GM12878 (cell line): Measurements from ENCODE around the gene SCP2D1. TPM values are rescaled to one million over a fixed set of nuclear protein-coding genes. Genes with fewer than 3 reads are reported as not detected.

Experiments
- ATAC-seq: fragments of 200-7000 bp; cut with Tn5 transposase; 3 replicates; pipeline ENCODE4 v1.9.1; 2020; ENCODE audit warnings: mild to moderate bottlenecking, moderate library complexity
- BruUV-seq: library from RNA; stranded (reverse); fragments of 400-500 nt; replicated peaks from 2 replicates; lab custom pipeline; 2021; lab: Mats Ljungman, UMichigan
- CTCF ChIA-PET: fragments of 300-600 bp; sonication (Branson Sonifier 250); formaldehyde crosslinking; extraction: SDS; loops from one replicate; lab custom pipeline; 2021; ENCODE audit warnings: inconsistent platforms; lab: Yijun Ruan, JAX
- POLR2A ChIA-PET: fragments of 350-600 bp; formaldehyde crosslinking; extraction: SDS; loops from one replicate; lab custom pipeline; 2021; ENCODE audit warnings: inconsistent platforms; lab: Charles Lee
- RAD21 ChIA-PET: fragments of 300-600 bp; sonication (Branson Sonifier 250); formaldehyde crosslinking; loops from one replicate; lab custom pipeline; 2023; ENCODE audit warnings: antibody characterized with exemption; ENCODE audit not compliant: unreplicated experiment; lab: Charles Lee
- SMC1A ChIA-PET: fragments of 300-600 bp; sonication (Branson Sonifier 250); formaldehyde crosslinking; loops from one replicate; lab custom pipeline; 2023; ENCODE audit not compliant: unreplicated experiment, uncharacterized antibody; lab: Charles Lee
- DNase-seq: peaks from one replicate; pipeline ENCODE4 v3.0.0-alpha.2; 2011; ENCODE audit warnings: low read depth, low spot score
- FAIRE-seq: peaks from 3 replicates; lab custom pipeline; 2011; peaks lifted over from hg19 to GRCh38; lab: Jason Lieb, UNC
- H2AFZ ChIP-seq: 2 replicates; pipeline ENCODE4 v1.6.0; 2011; ENCODE audit warnings: low read depth, low read length, control low read depth; ENCODE audit not compliant: control insufficient read depth
- H3K27ac ChIP-seq: 2 replicates; pipeline ENCODE4 v1.5.1; 2011; ENCODE audit warnings: control low read depth; ENCODE audit not compliant: control insufficient read depth, insufficient read depth
- H3K27me3 ChIP-seq, 2 experiments: replicated peaks in 1 of 2; 2 replicates each; pipeline versions ENCODE4 v1.6.0 to v1.6.1; 2011; ENCODE audit warnings: low read length in 1 of 2; ENCODE audit not compliant: control insufficient read depth in 2 of 2, insufficient read depth in 2 of 2
- H3K36me3 ChIP-seq, 2 experiments: 2 replicates each; pipeline ENCODE4 v1.5.1; 2011; ENCODE audit warnings: low read length in 1 of 2; ENCODE audit not compliant: control insufficient read depth in 2 of 2, insufficient read depth in 2 of 2
- H3K4me1 ChIP-seq: 2 replicates; pipeline ENCODE4 v1.6.1; 2011; ENCODE audit warnings: mild to moderate bottlenecking, low read length, moderate library complexity, mixed read lengths; ENCODE audit not compliant: control insufficient read depth, insufficient read depth
- H3K4me2 ChIP-seq: 2 replicates; pipeline ENCODE4 v1.6.0; 2011; ENCODE audit warnings: control low read depth; ENCODE audit not compliant: control insufficient read depth, insufficient read depth
- H3K4me3 ChIP-seq: fragments of 200-600 bp; sonication (generic); 2 replicates; pipeline ENCODE4 v1.5.1; 2016
- H3K79me2 ChIP-seq: 2 replicates; pipeline ENCODE4 v1.6.0; 2011; ENCODE audit warnings: low read length; ENCODE audit not compliant: control insufficient read depth, insufficient read depth
- H3K9ac ChIP-seq: 2 replicates; pipeline ENCODE4 v1.8.0; 2011; ENCODE audit warnings: low read length, control low read depth, mixed read lengths; ENCODE audit not compliant: control insufficient read depth, insufficient read depth
- H3K9me3 ChIP-seq: replicated peaks from 3 replicates; pipeline ENCODE4 v1.5.1; 2011; ENCODE audit warnings: mild to moderate bottlenecking, low read length; ENCODE audit not compliant: control insufficient read depth, insufficient read depth
- H4K20me1 ChIP-seq: 2 replicates; pipeline ENCODE4 v1.6.0; 2011; ENCODE audit not compliant: control insufficient read depth, insufficient read depth
- EED ChIP-seq: sonication (generic); IDR thresholded peaks from 2 replicates; pipeline ENCODE4 v1.6.1; 2016; ENCODE audit warnings: antibody characterized with exemption, low read depth
- FOS ChIP-seq: IDR thresholded peaks from 3 replicates; pipeline ENCODE4 v1.6.1; 2011; ENCODE audit warnings: borderline replicate concordance; ENCODE audit not compliant: insufficient read length; ENCODE audit errors: extremely low read depth
- GABPA ChIP-seq: IDR thresholded peaks from 2 replicates; pipeline ENCODE4 v1.6.1; 2014; ENCODE audit warnings: antibody characterized with exemption, low read depth, mild to moderate bottlenecking, inconsistent platforms
- JUND ChIP-seq: IDR thresholded peaks from 2 replicates; pipeline ENCODE4 v1.6.1; 2012; ENCODE audit warnings: low read depth, mild to moderate bottlenecking, low read length, improper control_type of control experiment, moderate library complexity
- LARP7 ChIP-seq: fragments of 450-650 bp; IDR thresholded peaks from 2 replicates; pipeline ENCODE4 v1.6.1; 2017; ENCODE audit warnings: mild to moderate bottlenecking
- NR2F1 ChIP-seq: fragments of 450-650 bp; conservative IDR thresholded peaks from 2 replicates; pipeline ENCODE4 v1.6.1; 2017; ENCODE audit warnings: mild to moderate bottlenecking
- NRF1 ChIP-seq: conservative IDR thresholded peaks from 2 replicates; pipeline ENCODE4 v1.6.1; 2011; ENCODE audit warnings: mild to moderate bottlenecking, low read depth, low read length, improper control_type of control experiment
- RAD21 ChIP-seq: IDR thresholded peaks from 2 replicates; pipeline ENCODE4 v1.6.1; 2011; ENCODE audit warnings: mild to moderate bottlenecking, low read depth, low read length, moderate library complexity; ENCODE audit not compliant: insufficient read depth
- RBBP5 ChIP-seq: fragments of 200-600 bp; sonication (generic); conservative IDR thresholded peaks from 2 replicates; pipeline ENCODE4 v1.6.1; 2016
- SIN3A ChIP-seq: IDR thresholded peaks from 2 replicates; pipeline ENCODE4 v1.6.1; 2012; ENCODE audit warnings: low read depth, low read length, improper control_type of control experiment
- SMAD1 ChIP-seq: fragments of 450-650 bp; IDR thresholded peaks from 2 replicates; pipeline ENCODE4 v1.6.1; 2018; ENCODE audit warnings: mild to moderate bottlenecking, low read depth; ENCODE audit not compliant: partially characterized antibody
- TAF1 ChIP-seq: IDR thresholded peaks from 2 replicates; pipeline ENCODE4 v1.6.1; 2011; ENCODE audit warnings: mild to moderate bottlenecking, low read depth, low read length, borderline replicate concordance
- WGBS: methylation state at CpG from one replicate; pipeline ENCODE4 v1.1.6; 2016; ENCODE audit warnings: low lambda C conversion rate; ENCODE audit not compliant: insufficient replicate concordance, insufficient coverage; ENCODE audit errors: missing lambda C conversion rate; 5-methylcytosine and 5-hydroxymethylcytosine counted together
- in situ Hi-C: fragments of 300-500 bp; cut with MboI; formaldehyde crosslinking; loops from 9 replicates; pipeline ENCODE4 v1.14.3; 2018; ENCODE audit warnings: mixed read lengths
- intact Hi-C: fragments of 100-400 bp; cut with micrococcal nuclease; formaldehyde crosslinking; loops from one replicate; pipeline ENCODE4 v1.14.2; 2022; ENCODE audit not compliant: unreplicated experiment
- polyA plus RNA-seq, 11 experiments: library from polyadenylated mRNA; depleted of rRNA in 4 of 11; unstranded in 6 of 11; stranded (reverse) in 5 of 11; fragments of >200 nt; fragmentation: Nextera tagmentation in 4 of 11; fragmentation: Illumina TruSeq in 1 of 11; extraction: Ambion mirVana in 4 of 11; extraction: Trizol in 1 of 11; gene quantifications; 1 replicate in 1 of 11; 2 replicates in 10 of 11; pipeline versions ENCODE4 v1.2.1 to v1.2.3, GENCODE V29; 2011 to 2016; ENCODE audit warnings: inconsistent platforms in 2 of 11, missing spikeins in 2 of 11, low read depth in 1 of 11
- total RNA-seq, 4 experiments: library from RNA; depleted of rRNA in 3 of 4; stranded (reverse); fragments of >200 nt in 3 of 4; fragmentation: Illumina TruSeq in 1 of 4; extraction: Trizol in 1 of 4; gene quantifications; 2 replicates each; pipeline versions ENCODE4 v1.2.1 to v1.2.3, GENCODE V29; 2013 to 2021
- TF ChIP-seq, protein P1 (sequence below): IDR thresholded peaks from 2 replicates; pipeline ENCODE4 v1.6.1; 2011; ENCODE audit warnings: borderline replicate concordance, low read depth, mild to moderate bottlenecking, moderate library complexity, mixed read lengths, low read length; ENCODE audit not compliant: insufficient read depth; ENCODE audit errors: extremely low read length

The SCP2D1 gene
- total and polyA plus RNA-seq, 10 of the 15 experiments (the other 5 are each of a cell fraction or from before 2014, with no cell fraction given) = not detected

GRCh38 chr20:18853946-18854646 lies 40.5 kb downstream of the SCP2D1 start:
- Histone ChIP-seq H4K20me1 (no peaks in the 10 kb centered on the region), H2AFZ (no peak overlapping the region), H3K4me2 (no peak overlapping the region), H3K4me3 (no peak overlapping the region), H3K79me2 (no peaks in the 10 kb centered on the region), H3K27ac (no peak overlapping the region), H3K9me3 (peaks cover 1% of the 10 kb centered on the region; the same call in 1 of the 3 replicates), H3K36me3 (no peaks in the 10 kb centered on the region), H3K9ac (no peak overlapping the region), H3K27me3 (no peaks in the 10 kb centered on the region), H3K4me1 (no peaks in the 10 kb centered on the region)
- ChIA-PET CTCF (no interaction called here), SMC1A (interaction anchor here (0.6 kb wide), 1 partner anchor 533 kb away, joined by 3 read pairs; no protein-coding TSS in a partner anchor), POLR2A (no interaction called here), RAD21 (no interaction called here)
- FAIRE-seq (no peak), DNase-seq (no peak), ATAC-seq (no peak)
- intact Hi-C loops = no loop called here
- BruUV-seq = no TSS peak
- TF ChIP-seq NR2F1 (no peak), NRF1 (no peak), SIN3A (no peak), TAF1 (no peak), RAD21 (no peak), EED (no peak), FOS (no peak), LARP7 (no peak), JUND (no peak), SMAD1 (no peak), GABPA (no peak), RBBP5 (no peak)
- TF ChIP-seq, protein P1, sequence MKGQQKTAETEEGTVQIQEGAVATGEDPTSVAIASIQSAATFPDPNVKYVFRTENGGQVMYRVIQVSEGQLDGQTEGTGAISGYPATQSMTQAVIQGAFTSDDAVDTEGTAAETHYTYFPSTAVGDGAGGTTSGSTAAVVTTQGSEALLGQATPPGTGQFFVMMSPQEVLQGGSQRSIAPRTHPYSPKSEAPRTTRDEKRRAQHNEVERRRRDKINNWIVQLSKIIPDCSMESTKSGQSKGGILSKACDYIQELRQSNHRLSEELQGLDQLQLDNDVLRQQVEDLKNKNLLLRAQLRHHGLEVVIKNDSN = no peak
- in situ Hi-C loops = no loop called here
- 32% methylated on average over 2 of the region's 2 CpGs for WGBS
